HEK293 (cell line): ENCODE data around the gene ARHGAP26.

Experiments used
- CTCF ChIA-PET: fragments of 350-600 bp; formaldehyde crosslinking; extraction: SDS; loops from one replicate; lab custom pipeline; 2021; ENCODE audit warnings: antibody characterized with exemption; lab: Yijun Ruan, JAX
- POLR2A ChIA-PET: fragments of 300-600 bp; formaldehyde crosslinking; extraction: SDS; loops from one replicate; lab custom pipeline; 2020; ENCODE audit warnings: antibody characterized with exemption, inconsistent platforms; lab: Yijun Ruan, JAX
- H3K27ac ChIP-seq: fragments of 200-500 bp; sonication (Bioruptor generic); 2 replicates; pipeline ENCODE4 v1.5.1; 2014; ENCODE audit warnings: low read depth, low read length, control low read depth, inconsistent platforms; ENCODE audit errors: extremely low read depth
- H3K36me3 ChIP-seq, 2 experiments: fragments of 200-500 bp in 1 of 2; sonication (Bioruptor generic) in 1 of 2; 1 replicate in 1 of 2; 2 replicates in 1 of 2; pipeline ENCODE4 v1.5.1; 2014 to 2017; ENCODE audit warnings: inconsistent platforms in 2 of 2, low read length in 2 of 2; ENCODE audit not compliant: control insufficient read depth in 2 of 2, insufficient read depth in 1 of 2
- H3K4me1 ChIP-seq: fragments of 200-500 bp; sonication (Bioruptor generic); 2 replicates; pipeline ENCODE4 v1.5.1; 2014; ENCODE audit warnings: mild to moderate bottlenecking, low read length, inconsistent platforms; ENCODE audit not compliant: control insufficient read depth, insufficient read depth
- H3K4me3 ChIP-seq: 2 replicates; pipeline ENCODE4 v1.5.1; 2011; ENCODE audit warnings: low read depth, mild to moderate bottlenecking, control low read depth, low read length, moderate library complexity
- H3K9me3 ChIP-seq: fragments of 200-500 bp; sonication (Bioruptor generic); 2 replicates; pipeline ENCODE4 v1.5.1; 2014; ENCODE audit warnings: low read depth, low read length, inconsistent platforms; ENCODE audit not compliant: control insufficient read depth, insufficient read depth
- BCL6B ChIP-seq: fragments of 450-650 bp; formaldehyde crosslinking; IDR thresholded peaks from 2 replicates; pipeline ENCODE4 v1.5.1; 2017; ENCODE audit warnings: missing biosample characterization, missing genetic modification characterization
- EGR2 ChIP-seq: fragments of 450-650 bp; formaldehyde crosslinking; IDR thresholded peaks from 2 replicates; pipeline ENCODE4 v1.5.1; 2016; ENCODE audit warnings: low read depth, missing biosample characterization, missing genetic modification characterization
- FEZF1 ChIP-seq: fragments of 450-650 bp; formaldehyde crosslinking; IDR thresholded peaks from 2 replicates; pipeline ENCODE4 v1.5.1; 2016; ENCODE audit warnings: missing biosample characterization, missing genetic modification characterization
- GLI2 ChIP-seq: fragments of 450-650 bp; formaldehyde crosslinking; IDR thresholded peaks from 2 replicates; pipeline ENCODE4; 2017; ENCODE audit warnings: missing biosample characterization, missing genetic modification characterization, low read depth, borderline replicate concordance
- OVOL3 ChIP-seq: fragments of 450-650 bp; formaldehyde crosslinking; IDR thresholded peaks from 2 replicates; pipeline ENCODE4 v1.5.1; 2016; ENCODE audit warnings: missing biosample characterization, missing genetic modification characterization
- SETDB1 ChIP-seq: IDR thresholded peaks from one replicate; pipeline ENCODE4 v1.6.1; 2017; ENCODE audit warnings: mild to moderate bottlenecking, low read length, moderate library complexity, mixed read lengths; ENCODE audit not compliant: insufficient read length
- TCF7L2 ChIP-seq: IDR thresholded peaks from 2 replicates; pipeline ENCODE4 v1.6.1; 2011; ENCODE audit warnings: low read depth, mild to moderate bottlenecking, inconsistent platforms, low read length, moderate library complexity, borderline replicate concordance
- WT1 ChIP-seq: fragments of 450-650 bp; formaldehyde crosslinking; IDR thresholded peaks from 2 replicates; pipeline ENCODE4 v1.5.1; 2016; ENCODE audit warnings: missing biosample characterization, missing genetic modification characterization
- ZBTB11 ChIP-seq: fragments of 450-650 bp; formaldehyde crosslinking; conservative IDR thresholded peaks from 2 replicates; pipeline ENCODE4 v1.5.1; 2016; ENCODE audit warnings: low read depth, missing biosample characterization, missing genetic modification characterization
- ZBTB6 ChIP-seq: fragments of 450-650 bp; formaldehyde crosslinking; IDR thresholded peaks from 2 replicates; pipeline ENCODE4 v1.5.1; 2017; ENCODE audit warnings: missing biosample characterization, missing genetic modification characterization
- ZEB2 ChIP-seq: fragments of 450-650 bp; formaldehyde crosslinking; IDR thresholded peaks from 2 replicates; pipeline ENCODE4 v1.5.1; 2016; ENCODE audit warnings: missing biosample characterization, missing genetic modification characterization
- ZFHX2 ChIP-seq: fragments of 450-650 bp; formaldehyde crosslinking; conservative IDR thresholded peaks from 2 replicates; pipeline ENCODE4 v1.5.1; 2016; ENCODE audit warnings: missing biosample characterization, missing genetic modification characterization
- ZNF280D ChIP-seq: fragments of 450-650 bp; formaldehyde crosslinking; IDR thresholded peaks from 2 replicates; pipeline ENCODE4 v1.5.1; 2016; ENCODE audit warnings: missing biosample characterization, missing genetic modification characterization
- ZNF423 ChIP-seq: fragments of 450-650 bp; formaldehyde crosslinking; IDR thresholded peaks from 2 replicates; pipeline ENCODE4 v1.5.1; 2016; ENCODE audit warnings: missing biosample characterization, missing genetic modification characterization
- ZNF488 ChIP-seq: fragments of 450-650 bp; formaldehyde crosslinking; IDR thresholded peaks from 2 replicates; pipeline ENCODE4 v1.5.1; 2016; ENCODE audit warnings: missing biosample characterization, missing genetic modification characterization
- ZNF549 ChIP-seq: fragments of 450-650 bp; IDR thresholded peaks from 2 replicates; pipeline ENCODE4 v1.5.1; 2018; ENCODE audit warnings: missing biosample characterization, missing genetic modification characterization, mild to moderate bottlenecking, inconsistent platforms, moderate library complexity
- ZNF580 ChIP-seq: fragments of 450-650 bp; formaldehyde crosslinking; IDR thresholded peaks from 2 replicates; pipeline ENCODE4 v1.5.1; 2016; ENCODE audit warnings: missing biosample characterization, missing genetic modification characterization
- ZNF600 ChIP-seq: fragments of 450-650 bp; formaldehyde crosslinking; IDR thresholded peaks from 2 replicates; pipeline ENCODE4 v1.5.1; 2016; ENCODE audit warnings: missing biosample characterization, missing genetic modification characterization
- ZNF629 ChIP-seq: fragments of 450-650 bp; formaldehyde crosslinking; IDR thresholded peaks from 2 replicates; pipeline ENCODE4 v1.5.1; 2017; ENCODE audit warnings: missing biosample characterization, missing genetic modification characterization
- ZNF704 ChIP-seq: fragments of 450-650 bp; formaldehyde crosslinking; IDR thresholded peaks from 2 replicates; pipeline ENCODE4 v1.5.1; 2016; ENCODE audit warnings: missing biosample characterization, missing genetic modification characterization
- ZNF707 ChIP-seq: fragments of 450-650 bp; formaldehyde crosslinking; IDR thresholded peaks from 2 replicates; pipeline ENCODE4 v1.5.1; 2016; ENCODE audit warnings: missing biosample characterization, missing genetic modification characterization
- ZNF76 ChIP-seq: fragments of 450-650 bp; formaldehyde crosslinking; IDR thresholded peaks from 2 replicates; pipeline ENCODE4; 2016; ENCODE audit warnings: low read depth, missing biosample characterization, missing genetic modification characterization, borderline replicate concordance
- ZNF776 ChIP-seq: fragments of 450-650 bp; formaldehyde crosslinking; IDR thresholded peaks from 2 replicates; pipeline ENCODE4 v1.5.0; 2017; ENCODE audit warnings: missing biosample characterization, missing genetic modification characterization, borderline replicate concordance
- ZNF777 ChIP-seq: fragments of 450-650 bp; formaldehyde crosslinking; IDR thresholded peaks from 2 replicates; pipeline ENCODE4 v1.5.1; 2017; ENCODE audit warnings: missing biosample characterization, missing genetic modification characterization, borderline replicate concordance

Gene ARHGAP26

GRCh38 chr5:143129203-143129602 is 359.0 kb downstream of the ARHGAP26 start (continued):
- no peak for TF ChIP-seq ZNF580 (tag by site-specific recombination)
- no peak for TF ChIP-seq ZBTB11 (tag by site-specific recombination)
- TF ChIP-seq ZNF280D (tag by site-specific recombination): no peak
- TF ChIP-seq TCF7L2: no peak
- no peak for TF ChIP-seq ZNF704 (tag by site-specific recombination)
- no peak for TF ChIP-seq BCL6B (tag by site-specific recombination)
- TF ChIP-seq SETDB1: no peak

- no peak overlapping the region for H3K4me3 ChIP-seq
- ChIA-PET POLR2A (no interaction called here), CTCF (no interaction called here)
- no peak overlapping the region; the same call in 1 of the 2 replicates for H3K27ac ChIP-seq
- no peaks in the 10 kb centered on the region for H3K36me3 ChIP-seq
- no peaks in the 10 kb centered on the region for H3K9me3 ChIP-seq
- H3K4me1 ChIP-seq: peaks cover 45% of the 10 kb centered on the region
- TF ChIP-seq WT1 (tag by site-specific recombination) (0 out of 2 replicates have a peak, but pooled peaks have one; percentile 27), EGR2 (tag by site-specific recombination) (0 out of 2 replicates have a peak, but pooled peaks have one; percentile 39), ZNF549 (tag by site-specific recombination) (peak; percentile 96), GLI2 (tag by site-specific recombination) (peak; percentile 61; the same call in 1 of the 2 replicates), FEZF1 (tag by site-specific recombination) (no peak), ZNF423 (tag by site-specific recombination) (no peak), ZNF707 (tag by site-specific recombination) (no peak), ZNF777 (tag by site-specific recombination) (no peak), ZFHX2 (tag by site-specific recombination) (peak; percentile 48; the same call in 1 of the 2 replicates), ZBTB6 (tag by site-specific recombination) (peak; percentile 47; the same call in 1 of the 2 replicates), OVOL3 (tag by site-specific recombination) (0 out of 2 replicates have a peak, but pooled peaks have one; percentile 14), ZNF776 (tag by site-specific recombination) (no peak), ZEB2 (peak; percentile 61; the same call in 1 of the 2 replicates), ZNF76 (tag by site-specific recombination) (no peak), ZNF488 (tag by site-specific recombination) (no peak), ZNF600 (tag by site-specific recombination) (no peak), ZNF629 (tag by site-specific recombination) (peak; percentile 78)
Measured at GRCh38 chr5:143129910-143130612, 359.9 kb downstream of the ARHGAP26 start.
